ENCODE results near the gene ZG16B.

The ZG16B gene

DNA sequence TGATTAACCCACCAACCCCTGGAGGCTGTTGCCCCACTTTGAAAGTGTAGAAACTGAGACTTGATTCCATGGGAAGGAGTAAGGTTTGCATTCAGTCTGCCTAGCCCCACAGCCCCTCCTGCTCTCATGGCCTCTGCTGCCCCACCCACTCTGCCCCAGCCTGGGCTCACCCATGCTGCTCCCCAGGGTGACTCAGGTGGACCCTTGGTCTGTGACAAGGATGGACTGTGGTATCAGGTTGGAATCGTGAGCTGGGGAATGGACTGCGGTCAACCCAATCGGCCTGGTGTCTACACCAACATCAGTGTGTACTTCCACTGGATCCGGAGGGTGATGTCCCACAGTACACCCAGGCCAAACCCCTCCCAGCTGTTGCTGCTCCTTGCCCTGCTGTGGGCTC is 25.4 kb upstream of the ZG16B start:
- in situ Hi-C loops (cut with MboI; ENCODE audit: low sequenced_read_pairs), result no loop called here

DNA sequence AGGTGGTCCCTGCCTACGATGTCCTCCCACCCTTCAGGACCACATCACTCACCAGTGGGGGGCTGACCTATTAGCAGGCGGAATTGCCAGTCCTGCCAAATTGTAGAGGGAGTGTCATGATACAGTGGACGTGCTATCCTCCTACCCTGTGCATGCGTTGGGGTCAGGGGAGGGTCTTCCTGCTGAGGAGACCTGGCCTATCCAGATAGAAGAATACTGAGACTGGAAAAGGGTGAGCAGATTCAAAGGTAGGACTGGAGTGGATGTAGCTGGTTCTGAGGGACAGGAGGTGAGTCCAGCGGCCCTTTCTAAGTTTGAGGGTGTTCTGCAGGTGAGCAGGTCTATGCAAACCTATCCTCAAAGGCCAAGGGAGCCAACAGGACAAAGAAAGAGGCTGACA is 23.8 kb upstream of the ZG16B start:
- in situ Hi-C loops (cut with MboI; ENCODE audit: low sequenced_read_pairs), result no loop called here

DNA sequence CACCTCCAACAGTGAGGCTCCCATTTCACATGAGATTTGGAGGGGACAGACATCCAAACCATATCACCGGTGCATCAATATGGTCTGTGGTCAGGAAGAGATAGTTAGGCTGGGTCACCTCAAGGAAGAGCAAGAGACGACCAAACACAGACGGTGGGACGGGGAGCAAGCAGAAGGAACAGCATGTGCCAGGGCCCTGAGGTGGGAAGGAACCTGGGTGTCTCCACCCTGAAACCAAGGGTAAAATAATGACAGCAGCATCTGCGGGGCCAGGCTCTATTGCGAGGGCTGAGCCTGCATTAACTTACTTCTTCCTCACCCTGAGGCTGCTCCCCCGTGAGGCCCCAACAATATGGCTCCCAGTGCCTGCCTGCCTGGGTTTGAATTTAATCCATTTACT is 21.9 kb upstream of the ZG16B start:
- in situ Hi-C loops (cut with MboI; ENCODE audit: low sequenced_read_pairs), result no loop called here

DNA sequence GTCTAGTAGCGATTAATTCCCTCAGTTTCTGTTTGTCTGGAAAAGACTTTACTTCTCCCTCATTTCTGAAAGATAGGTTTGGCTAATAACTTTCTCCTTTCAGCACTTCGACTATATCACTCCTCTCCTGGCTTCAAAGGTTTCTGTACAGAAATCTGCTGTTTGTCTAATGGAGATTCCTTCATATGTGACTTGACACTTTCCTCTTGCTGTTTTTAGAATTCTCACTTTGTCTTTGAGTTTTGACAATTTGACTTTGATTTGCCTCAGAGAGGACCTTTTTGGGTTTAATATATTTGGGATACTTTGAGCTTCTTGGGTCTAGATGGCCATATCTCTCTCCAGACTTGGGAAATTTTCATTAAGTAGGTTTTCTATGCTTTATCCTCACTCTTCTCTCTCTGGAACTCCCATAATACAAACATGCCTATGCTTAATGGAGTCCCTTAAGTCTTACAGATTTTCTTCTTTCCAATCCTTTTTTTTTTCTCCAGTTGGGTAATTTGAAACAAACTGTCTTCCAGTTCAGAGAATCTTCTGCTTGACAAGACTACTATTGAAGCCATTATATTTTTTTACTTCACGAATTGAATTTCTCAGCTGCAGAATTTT is 20.8 kb upstream of the ZG16B start:
- in situ Hi-C loops (cut with MboI; ENCODE audit: low sequenced_read_pairs), result no loop called here

DNA sequence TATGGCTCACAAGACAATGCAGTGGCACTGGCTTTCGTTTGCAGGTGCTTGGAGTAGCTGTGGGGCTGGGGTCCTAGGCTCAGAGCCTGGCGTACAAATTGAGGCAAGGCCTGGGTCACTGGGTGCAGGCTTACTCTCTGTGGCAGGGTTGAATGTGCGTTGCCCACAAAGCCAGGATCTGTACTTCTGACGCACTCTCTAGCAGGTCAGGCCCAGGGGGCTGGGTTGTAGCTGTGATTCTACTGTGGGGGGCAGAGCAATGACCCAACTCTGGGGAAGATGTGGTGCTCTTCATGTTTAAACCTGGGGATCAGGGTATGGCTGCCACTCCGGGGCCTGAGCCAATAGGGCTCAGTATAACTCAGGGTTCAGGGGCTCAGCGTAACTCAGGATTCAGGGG is 19.5 kb upstream of the ZG16B start:
- in situ Hi-C loops (cut with MboI; ENCODE audit: low sequenced_read_pairs), result no loop called here

DNA sequence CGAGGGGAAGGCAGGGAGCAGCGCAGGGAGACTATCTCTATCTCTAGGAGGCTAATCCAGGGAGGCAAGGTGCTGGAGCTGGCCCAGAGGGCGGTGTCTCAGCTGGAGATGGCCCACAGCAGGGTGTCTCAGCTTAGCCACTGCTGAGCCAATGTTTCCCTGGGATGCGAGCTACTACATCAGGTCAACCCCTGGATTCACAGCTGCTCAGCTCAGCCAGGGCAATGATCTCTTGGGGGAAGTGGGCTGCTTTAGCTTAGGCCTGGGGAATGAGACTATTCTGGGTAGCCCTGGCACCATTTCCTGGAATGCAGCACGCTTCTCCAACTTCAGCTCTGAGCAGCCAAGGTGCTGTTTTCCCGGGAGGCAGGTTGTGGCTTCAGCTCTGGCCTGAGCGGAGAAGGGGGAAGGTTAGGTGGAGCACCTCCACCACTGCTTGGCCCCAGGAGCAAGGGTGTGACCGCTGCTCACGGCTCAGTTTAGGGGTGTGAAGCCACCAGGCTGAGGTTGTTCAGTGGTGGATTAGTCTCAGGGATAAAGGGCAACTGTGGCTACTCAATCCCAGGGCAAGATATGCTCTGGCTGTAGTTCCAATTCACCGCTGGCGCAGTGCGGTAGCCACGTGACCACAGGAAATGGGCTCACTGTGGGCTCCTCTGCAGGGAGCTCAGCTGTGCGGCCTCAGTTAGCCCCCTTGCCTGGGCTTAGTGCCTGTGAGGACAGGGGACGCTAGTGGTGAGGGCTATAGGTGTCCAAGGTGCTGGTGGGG is 18.2 kb upstream of the ZG16B start:
- in situ Hi-C loops (cut with MboI; ENCODE audit: low sequenced_read_pairs), result no loop called here

DNA sequence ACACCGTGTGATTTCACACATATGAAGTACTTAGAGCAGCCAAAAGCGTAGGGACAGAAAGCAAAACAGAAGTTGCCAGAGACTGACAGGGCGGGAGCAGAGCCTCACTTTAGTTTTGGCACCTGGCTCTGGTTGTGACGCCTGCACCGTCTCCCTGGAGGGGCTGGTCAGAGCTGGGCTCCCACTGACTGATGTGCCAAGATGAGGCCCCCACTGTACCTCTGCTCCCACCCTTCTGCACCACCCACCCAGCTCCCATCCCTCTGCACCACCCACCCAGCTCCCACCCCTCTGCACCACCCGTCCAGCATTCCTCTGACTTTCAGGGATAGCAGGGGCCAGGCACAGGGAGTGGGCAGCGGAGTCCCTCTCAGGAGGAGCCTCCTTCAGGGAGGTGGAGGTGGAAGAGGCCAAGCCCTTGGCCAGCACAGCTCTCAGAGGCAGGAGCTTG is 16.3 kb upstream of the ZG16B start:
- in situ Hi-C loops (cut with MboI; ENCODE audit: low sequenced_read_pairs), result no loop called here

DNA sequence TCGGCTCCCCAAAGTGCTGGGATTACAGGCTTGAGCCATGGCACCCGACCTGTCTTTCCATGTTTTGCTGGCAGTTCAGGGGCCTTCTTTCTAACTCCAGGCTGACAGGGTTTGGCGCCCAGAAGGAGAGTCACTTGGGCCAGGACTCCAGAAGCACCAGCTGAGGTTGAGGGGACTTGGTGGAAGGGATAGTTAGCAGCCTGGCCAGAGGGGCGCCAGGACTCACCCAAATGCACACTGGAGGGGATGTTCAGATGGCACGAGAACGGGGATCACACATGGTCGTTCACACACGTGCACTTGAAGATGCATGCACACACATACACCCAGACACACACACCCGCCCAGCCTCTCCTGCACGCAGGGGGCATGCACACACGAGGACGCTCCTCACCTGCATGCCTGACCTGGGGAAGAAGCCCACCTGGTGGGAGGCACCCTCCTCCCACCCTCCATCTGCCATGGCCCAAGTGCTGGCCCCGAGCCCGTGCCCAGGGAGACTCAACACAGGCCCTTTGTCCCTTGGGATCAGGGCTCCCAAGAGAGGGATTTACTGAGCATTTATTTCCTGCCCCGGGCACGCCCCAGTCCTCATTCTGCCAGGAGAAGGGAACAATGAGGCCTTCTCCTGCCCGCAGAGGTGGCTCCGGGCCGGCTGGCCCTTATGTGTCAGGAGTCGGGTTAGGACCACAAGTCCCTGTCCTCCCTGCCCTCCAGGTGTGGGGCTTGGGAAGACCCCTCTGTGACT is 15.4 kb upstream of the ZG16B start:
- in situ Hi-C loops (cut with MboI; ENCODE audit: low sequenced_read_pairs), result no loop called here

DNA sequence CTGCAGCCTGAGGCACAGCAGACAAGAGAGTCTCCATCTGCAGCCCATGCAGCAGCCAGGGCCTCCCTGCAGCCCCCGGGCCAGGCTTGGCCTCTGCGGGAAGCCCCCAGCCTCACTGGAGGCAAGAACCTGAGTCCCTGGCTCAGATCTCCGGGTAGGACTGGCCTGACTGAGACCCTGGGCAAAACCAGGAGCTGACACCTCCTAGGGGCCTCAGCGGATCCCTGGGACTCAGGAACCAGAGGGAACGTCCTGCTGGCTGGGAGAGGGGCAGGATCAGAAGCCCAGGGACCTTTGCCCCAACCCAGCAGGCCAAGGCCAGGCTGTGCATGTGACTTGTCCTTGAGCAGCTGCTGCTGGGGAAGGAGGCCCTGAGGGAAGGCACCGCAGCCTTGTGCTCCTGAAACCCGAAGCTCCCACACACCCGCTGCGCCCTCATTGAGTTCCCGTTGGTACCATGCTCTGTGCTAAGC is 14.8 kb upstream of the ZG16B start:
- in situ Hi-C loops (cut with MboI; ENCODE audit: low sequenced_read_pairs), result no loop called here

DNA sequence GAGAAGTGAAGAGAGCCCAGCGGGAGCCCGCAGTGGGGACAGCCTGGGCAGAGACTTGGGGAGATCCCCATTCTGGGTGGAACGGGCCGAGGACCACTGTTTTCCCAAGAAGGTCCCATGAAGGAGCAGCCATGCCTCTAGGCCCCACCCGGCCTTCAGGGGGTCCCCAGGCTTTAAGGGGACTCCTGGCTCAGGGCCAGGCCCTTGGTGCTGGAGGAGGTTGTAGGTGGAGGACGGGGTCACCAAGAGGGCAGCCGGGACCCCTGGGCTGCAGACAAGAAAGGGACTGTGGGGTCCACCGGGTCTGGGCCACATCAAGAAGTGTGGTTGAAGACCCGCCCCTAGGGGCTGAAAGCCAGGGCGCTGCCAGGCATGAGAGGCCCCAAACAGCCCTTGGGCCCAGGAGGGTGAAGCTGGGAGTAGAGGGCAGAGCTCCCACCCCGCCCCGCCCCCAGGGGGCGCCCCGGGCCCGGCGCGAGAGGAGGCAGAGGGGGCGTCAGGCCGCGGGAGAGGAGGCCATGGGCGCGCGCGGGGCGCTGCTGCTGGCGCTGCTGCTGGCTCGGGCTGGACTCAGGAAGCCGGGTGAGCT is 13.3 kb upstream of the ZG16B start, which contains the start of gene PRSS21:
Gene PRSS21 (plus strand): TSS at position 487 of the 589 bp plus-strand sequence. CDS start 32 bp downstream, at position 519.
- in situ Hi-C loops (cut with MboI; ENCODE audit: low sequenced_read_pairs), result no loop called here

DNA sequence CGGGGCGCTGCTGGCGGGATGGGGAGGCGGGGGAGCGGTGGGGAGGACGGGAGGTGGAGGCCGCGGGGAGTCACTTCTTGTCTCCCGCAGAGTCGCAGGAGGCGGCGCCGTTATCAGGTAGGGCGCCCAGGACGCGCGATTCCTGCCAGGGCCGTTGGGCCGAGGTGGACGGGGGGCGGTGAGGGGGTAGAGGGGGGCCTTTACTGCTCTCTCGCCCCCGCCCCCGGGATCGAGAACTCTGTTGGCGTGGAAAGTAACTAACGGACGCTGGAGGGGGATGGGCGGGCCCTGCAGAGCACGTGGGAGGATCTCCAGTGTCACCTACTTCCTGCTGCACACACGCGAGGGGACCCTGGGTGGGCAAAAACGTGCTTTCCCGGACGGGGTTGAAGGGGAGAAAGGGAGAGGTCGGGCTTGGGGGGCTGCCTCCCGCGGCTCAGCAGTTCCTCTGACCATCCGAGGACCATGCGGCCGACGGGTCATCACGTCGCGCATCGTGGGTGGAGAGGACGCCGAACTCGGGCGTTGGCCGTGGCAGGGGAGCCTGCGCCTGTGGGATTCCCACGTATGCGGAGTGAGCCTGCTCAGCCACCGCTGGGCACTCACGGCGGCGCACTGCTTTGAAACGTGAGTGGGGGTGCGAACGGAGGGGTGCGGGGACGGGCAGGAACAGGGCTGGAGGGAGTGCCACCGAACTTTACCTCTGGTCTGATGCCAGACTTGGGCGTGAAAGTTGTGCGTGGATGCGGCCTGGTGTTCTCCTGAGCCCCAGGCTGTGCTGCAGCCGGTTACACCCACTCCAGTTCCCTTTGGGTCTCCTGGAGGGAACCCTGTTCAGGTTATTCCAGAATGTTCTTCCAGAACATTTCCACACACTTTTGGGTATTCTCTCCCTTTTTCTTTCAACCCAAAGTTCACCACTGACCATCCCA is 12.5 kb upstream of the ZG16B start:
- in situ Hi-C loops (cut with MboI; ENCODE audit: low sequenced_read_pairs), result no loop called here

DNA sequence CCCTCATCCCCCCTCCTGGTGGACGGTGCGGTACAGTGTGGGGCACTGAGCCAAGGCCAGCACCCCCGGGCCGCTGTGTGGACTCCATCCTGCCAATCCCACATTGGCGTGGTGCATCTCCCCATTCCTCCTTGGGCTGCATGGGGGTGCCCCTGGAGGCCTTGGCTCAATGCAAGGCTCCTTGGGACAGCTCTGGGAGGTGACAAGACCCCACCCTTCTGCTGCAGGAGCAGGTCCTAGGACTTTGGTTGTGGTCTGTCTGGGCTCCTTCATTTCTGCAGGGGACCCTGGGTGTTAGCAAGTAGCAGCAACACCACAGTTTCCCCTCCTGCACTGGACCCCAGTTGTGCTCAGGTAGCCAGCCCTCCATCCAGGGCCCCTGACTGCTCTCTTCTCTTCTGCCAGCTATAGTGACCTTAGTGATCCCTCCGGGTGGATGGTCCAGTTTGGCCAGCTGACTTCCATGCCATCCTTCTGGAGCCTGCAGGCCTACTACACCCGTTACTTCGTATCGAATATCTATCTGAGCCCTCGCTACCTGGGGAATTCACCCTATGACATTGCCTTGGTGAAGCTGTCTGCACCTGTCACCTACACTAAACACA is 11.7 kb upstream of the ZG16B start:
- in situ Hi-C loops (cut with MboI; ENCODE audit: low sequenced_read_pairs), result no loop called here

DNA sequence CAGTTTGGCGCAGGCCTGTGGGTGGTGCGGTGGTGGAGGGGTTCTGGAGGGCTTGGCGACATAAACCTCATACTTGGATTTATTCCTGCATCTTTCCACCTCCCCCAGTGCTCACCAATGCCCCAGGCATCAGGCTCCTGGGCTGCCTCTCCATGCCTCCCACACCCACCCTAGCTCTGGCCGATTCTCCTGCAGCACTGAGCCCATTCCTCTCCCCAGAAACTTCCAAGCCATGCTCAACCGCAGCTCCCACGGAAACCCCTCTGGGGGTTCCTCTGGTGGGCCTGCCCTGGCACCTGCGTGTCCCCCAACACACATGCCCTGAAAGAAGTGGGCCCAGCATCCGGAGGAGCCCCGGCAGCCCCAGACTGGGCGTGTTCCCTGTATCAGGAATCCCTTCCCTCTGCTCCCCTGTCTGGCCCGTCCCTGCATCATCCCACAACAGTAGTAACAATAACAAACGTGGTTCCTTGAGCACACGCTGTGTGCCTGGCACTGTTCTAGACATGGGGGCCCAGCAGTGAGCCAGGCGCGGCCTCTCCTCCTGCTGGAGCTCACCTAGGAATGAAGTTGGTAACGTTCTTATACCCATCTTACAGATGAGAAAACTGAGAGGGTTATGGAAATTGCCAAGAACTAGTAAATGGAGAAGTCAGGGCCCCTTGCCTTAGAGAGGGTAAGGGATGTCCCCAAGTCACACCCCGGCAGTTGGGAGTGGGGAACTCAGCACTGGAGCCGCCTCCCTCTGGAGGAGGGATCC is 10.7 kb upstream of the ZG16B start:
- in situ Hi-C loops (cut with MboI; ENCODE audit: low sequenced_read_pairs), result no loop called here

DNA sequence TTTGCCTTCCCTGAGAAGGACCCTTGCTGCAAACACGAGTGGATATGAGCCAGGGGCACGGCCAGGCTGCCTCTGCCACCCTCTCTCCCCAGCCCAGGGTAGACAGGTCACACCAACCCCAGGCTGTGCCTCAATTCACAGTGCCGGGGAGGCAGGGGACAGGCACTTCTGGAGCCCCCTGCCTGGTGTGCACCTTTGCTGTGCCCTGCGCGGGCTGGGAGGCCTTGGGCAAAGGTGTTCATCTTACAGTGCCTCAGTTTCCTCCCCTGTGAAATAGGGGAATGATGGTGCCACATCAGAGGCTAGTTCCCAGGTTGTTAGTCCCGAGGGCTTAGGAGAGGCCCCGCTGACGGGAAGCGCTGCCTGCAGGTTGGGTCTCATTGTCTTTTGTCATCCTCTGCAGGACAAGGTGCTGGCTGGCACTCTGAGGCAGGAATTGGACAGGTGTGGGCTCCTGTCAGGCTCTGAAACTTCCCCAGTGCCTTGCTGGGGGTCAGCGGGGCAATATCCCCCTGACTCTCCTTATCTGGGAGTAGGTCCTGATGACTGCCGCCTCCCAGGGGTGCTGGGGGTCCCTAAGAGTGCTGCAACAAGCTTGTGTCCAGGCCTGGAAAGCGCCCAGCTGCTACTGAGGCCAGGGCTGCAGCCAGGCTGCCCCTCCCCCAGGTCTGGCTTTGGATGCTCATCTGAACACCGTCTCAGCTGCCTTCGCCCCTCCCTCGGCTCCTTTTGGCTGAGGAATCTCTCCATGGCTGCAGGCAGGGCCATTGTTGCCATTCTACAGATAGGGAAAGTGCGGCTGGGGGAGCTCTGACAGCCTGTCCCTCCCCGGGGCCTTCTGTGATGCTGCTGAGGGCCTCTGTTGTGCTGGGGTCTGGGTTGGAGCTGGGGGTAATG is 9.9 kb upstream of the ZG16B start:
- in situ Hi-C loops (cut with MboI; ENCODE audit: low sequenced_read_pairs), result no loop called here

DNA sequence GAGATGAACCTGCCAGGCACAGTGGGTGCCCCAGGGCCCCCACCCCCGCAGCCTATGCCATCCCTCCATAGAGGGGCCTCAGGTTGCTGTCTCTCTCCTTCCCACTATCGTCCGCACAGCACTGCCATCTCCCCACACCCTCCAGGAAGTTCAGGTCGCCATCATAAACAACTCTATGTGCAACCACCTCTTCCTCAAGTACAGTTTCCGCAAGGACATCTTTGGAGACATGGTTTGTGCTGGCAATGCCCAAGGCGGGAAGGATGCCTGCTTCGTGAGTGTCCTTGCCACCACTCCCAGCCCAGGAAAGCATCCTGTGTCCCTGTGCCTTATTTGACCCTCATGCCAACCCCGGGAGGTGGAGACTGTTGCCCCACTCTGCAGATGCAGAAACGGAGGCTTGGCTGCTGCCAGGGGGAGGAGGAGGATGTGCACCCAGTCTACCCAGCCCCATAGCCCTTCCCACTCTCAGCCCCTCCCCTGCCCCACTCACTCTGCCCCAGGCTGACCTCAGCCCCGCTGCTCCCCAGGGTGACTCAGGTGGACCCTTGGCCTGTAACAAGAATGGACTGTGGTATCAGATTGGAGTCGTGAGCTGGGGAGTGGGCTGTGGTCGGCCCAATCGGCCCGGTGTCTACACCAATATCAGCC is 9.1 kb upstream of the ZG16B start:
- in situ Hi-C loops (cut with MboI; ENCODE audit: low sequenced_read_pairs), result no loop called here

DNA sequence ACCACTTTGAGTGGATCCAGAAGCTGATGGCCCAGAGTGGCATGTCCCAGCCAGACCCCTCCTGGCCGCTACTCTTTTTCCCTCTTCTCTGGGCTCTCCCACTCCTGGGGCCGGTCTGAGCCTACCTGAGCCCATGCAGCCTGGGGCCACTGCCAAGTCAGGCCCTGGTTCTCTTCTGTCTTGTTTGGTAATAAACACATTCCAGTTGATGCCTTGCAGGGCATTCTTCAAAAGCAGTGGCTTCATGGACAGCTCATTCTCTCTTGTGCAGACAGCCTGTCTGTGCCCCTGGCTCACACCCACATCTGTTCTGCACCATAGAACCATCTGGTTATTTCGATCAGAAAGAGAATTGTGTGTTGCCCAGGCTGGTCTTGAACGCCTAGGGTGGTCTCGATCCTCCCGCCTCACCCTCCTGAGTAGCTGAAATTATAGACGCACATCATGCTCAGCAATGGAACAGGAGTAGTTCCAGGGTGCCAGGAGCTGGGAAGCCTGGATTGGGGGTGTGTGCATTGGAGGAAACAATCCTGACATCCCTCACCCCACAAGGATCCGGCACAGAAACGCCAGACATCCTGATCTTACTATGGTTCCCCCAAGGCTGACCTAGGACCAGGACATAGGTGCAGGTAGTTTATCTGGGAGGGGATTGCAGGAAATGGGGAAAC is 8.5 kb upstream of the ZG16B start:
- in situ Hi-C loops (cut with MboI; ENCODE audit: low sequenced_read_pairs), result no loop called here

DNA sequence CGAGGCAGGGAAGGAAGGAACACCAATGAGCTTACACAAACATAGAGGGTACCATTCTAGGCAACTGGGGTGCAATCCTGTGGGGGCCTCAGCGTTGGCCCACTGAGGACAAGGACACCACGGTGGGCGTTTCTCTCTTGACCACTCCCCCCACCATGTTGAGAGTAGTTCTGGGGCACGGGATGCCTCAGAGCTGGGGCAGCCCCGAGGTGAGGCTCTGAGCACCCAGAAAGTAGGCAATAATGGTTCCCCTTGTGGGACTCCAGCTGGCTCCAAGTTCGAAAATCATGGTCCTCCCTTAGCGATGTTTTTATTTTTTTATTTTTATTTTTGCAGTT is 8.0 kb upstream of the ZG16B start:
- in situ Hi-C loops (cut with MboI; ENCODE audit: low sequenced_read_pairs), result no loop called here
